Right lung (tissue), 5 donors: ENCODE results near the gene ANKRD23. TPM values are rescaled to one million over a fixed set of nuclear protein-coding genes. Genes with fewer than 3 reads are reported as not detected.
"Not testable (repeated sequence)": the region's sequence is repeated elsewhere in the genome, so short reads cannot be mapped to it uniquely, and the experiment has no call there.

Source experiments
- DNase-seq, 2 donors: peaks; one replicate each; pipeline ENCODE4 v3.0.0-alpha.2; 2013
- polyA plus RNA-seq, 5 donors: library from polyadenylated mRNA; unstranded; fragments of 120-200 nt; gene quantifications; one replicate each; pipeline versions ENCODE4 v1.2.1 to v1.2.3, GENCODE V29; 2013; ENCODE audit warnings: inconsistent platforms in 1 of 5, low replicate concordance in 1 of 5; ENCODE audit not compliant: insufficient read length in 5 of 5, insufficient read depth in 1 of 5

The ANKRD23 gene
- polyA plus RNA-seq, 5 donors: 4.0 to 9.6 (median 6.2) TPM

DNA sequence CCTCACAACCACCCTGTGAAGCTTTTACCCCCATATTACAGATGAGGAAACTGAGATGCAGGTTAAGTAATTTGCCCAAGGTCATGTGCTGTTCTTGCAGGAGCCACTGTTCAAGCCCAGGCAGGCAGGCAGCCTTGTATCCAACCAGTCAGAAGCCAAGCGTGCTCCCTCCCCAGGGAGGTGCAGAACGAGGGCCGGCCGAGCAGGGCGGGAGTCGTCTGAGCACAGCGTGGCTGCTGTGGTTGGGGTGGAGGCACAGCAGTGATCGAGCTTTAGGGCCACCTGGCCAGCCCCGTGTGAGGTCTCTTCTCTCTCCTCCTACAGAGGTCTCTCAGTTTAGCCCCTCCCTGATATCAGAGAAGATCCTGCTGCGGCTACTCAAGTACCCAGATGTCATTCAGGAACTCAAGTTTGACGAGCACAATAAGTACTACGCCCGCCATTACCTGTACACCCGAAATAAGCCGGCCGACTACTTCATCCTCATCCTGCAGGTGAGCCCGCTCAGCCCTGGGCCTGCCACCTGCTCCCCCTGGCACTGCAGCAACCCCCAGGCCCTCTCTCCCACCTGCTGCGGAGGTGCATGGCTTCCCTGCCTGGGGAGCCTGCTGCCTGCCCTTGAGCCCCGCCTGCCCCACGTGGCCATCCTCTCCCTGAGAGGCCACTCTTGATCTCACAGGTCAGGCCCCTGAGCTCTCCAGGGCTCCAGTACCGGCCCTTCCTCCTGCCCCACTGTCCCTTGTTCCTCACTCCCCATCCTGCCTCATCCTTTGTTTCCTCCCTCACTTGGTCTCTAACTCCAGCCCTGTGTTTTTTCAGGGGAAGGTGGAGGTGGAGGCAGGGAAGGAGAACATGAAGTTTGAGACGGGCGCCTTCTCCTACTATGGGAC, 44.8 kb downstream of the ANKRD23 start:
- DNase-seq: no peak

DNA sequence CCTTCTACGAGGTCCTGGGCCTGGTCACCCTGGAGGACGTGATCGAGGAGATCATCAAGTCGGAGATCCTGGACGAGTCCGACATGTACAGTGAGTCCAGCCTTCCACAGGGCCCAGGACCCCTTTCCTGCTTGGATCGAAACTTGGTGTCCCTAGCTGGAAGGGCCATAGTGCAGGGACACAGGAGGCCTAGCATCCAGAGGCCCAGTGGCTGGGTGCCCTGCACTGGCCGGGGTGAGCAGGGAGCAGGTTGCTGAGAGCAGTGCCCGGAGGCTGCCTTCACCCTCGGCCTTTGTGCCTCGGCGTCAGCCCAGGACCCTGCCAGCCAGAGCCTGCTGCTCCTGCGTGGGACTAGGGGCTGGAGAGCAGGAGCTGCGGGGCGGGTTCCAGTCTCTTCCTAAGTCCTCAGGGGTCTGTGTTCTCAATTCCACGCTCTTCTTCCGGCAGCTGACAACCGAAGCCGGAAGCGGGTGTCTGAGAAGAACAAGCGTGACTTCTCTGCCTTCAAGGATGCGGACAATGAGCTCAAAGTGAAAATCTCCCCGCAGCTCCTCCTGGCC, 46.7 kb downstream of the ANKRD23 start:
- DNase-seq: no peak

GRCh38 chr2:96796497-96796896, 47.3 kb downstream of the ANKRD23 start:
- DNase-seq: not testable (repeated sequence)

DNA sequence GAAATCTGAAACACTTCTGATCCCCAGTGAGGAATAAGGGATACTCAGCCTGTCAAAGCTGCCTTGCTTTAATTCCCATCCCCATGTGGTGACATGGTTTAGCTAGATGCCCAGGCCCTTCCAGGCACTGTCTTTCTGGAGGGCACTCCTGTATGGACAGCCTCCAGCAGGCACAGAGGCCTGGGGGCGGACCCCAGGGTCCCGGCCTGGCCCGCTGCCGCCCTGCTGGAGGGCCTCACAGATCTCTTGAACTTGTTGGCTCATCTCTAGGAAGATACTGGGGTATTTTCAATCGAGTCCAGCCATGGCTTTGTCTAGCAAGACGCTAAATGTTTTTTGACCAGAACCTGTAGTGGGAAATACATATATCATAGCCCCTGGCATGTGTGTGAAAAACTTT, 48.7 kb downstream of the ANKRD23 start:
- no peak for DNase-seq

DNA sequence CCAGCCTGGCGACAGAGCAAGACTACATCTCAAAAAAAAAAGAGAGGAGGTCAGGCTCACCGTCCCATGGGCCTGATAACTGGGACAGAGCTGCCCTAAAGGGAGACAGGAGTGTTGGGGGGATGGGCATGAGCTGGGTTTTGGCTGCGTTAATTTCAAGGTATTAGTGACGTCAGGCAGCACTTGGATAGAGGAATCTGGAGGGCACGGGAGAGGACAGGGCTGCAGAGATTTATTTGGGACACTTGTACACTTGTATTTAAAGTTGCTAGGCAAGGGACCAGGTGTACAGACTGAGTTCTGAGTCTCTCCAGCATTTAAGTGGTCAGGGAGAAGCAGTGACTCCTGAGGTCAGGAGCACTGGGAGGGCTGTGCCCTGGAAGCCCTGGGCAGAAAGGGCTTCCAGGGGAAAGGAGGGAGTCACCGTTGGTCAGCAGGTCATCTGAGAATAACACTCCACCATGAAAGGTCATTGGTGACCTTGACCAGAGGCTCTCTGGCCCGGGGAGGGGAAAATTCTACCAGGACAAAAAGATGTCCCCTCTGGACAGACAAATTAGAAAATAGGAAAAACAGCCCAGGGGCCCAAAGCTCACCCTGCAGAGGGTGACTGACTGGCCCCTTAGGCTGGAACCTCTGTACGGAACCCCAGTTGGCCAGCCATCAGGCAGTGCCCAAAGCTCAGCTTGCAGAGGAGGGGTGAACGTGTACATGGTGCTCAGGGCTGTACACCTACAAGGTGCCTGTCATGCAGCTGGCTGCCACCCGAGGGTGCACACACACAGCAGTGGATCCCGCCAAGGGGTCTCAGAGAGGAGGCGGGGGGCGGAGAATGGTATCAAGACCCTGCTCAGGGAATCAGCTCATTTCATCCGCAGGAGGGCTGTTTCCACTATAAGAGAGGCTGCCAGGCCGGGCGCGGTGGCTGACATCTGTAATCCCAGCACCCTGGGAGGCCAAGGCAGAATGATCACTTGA, 50.8 kb downstream of the ANKRD23 start:
- DNase-seq: no peak

DNA sequence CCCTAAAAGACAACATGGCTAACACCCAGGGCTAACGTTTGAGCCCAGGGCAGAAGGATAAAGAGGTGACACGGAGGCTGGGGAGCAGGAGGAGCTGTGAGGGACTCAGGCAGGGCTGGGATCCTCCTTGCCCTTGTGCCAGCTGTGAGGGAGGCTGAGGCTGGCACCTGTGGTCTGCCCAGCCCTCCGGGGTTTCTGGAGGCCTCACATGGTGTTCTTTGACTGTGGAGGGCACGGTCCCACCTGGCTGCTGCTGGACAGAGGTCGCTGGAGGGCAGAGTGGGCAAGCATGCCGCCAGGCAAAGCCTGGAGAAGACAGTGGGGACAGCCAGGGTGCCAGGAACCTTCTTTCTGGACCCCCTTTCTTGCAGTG, 54.6 kb downstream of the ANKRD23 start:
- no peak for DNase-seq

DNA sequence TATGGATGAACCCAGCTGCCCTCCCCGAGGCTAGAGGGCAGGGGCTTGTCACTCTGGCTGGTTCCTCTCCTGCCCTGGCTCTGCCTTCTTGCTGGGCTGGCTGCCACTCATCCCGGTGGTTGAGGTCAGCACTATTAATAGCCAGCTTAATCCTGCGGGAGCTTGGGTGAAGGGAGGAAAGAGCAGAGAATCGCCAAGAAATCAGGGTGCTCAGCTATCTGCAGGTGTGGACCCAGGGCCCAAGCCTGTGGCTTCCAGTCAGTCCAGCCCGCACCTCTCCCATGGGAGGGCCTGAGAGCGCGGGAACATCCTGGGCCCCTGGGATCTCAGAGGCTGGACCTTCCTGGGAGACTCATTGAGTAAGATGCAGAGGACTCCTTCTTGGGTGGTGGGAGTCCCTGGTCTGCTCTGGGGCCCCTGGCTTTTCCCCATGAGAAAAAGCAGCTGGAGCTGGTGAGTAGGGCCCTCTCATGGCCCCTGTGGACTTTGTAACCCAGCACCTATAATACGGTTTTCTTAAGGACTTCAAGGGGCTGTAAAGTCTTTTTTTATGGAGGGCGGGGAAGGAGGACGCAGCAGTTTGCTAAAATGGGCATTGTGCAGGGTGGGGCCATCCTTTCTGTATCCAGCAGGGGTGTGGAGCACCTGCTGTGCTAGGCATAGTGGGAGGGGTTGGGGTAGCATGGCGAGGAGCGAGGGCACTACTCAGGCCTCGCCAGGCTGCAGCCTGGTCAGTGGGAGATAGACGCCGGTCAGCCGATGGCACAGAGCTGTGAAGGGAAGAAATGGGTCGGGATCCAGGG, 55.2 kb downstream of the ANKRD23 start:
- no peak for DNase-seq

Other genes with a start within 250 kb of the ANKRD23 start
- gene KANSL3, start 205.7 kb downstream of the ANKRD23 start, polyA plus RNA-seq: 10 to 100 TPM; 49.9 to 59.6 (median 52.6) TPM
- 1 to 10 TPM in 1 of 5 donors, under 1 TPM in 4; 0.50 to 1.2 (median 0.87) TPM for gene FER1L5, start 201.3 kb downstream of the ANKRD23 start, polyA plus RNA-seq
- 10 to 100 TPM; 45.3 to 55.4 (median 46.7) TPM for gene LMAN2L, start 104.0 kb downstream of the ANKRD23 start, polyA plus RNA-seq
- 10 to 100 TPM; 12.4 to 19.0 (median 15.6) TPM for gene CNNM4, start 83.1 kb downstream of the ANKRD23 start, polyA plus RNA-seq
- 10 to 100 TPM; 26.7 to 37.9 (median 33.4) TPM for gene CNNM3, start 27.8 kb downstream of the ANKRD23 start, polyA plus RNA-seq
- 10 to 100 TPM in 2 of 5 donors, 1 to 10 TPM in 3; 7.6 to 10.4 (median 9.8) TPM for gene ANKRD39, start 14.0 kb upstream of the ANKRD23 start, polyA plus RNA-seq
- gene SEMA4C, start 26.1 kb upstream of the ANKRD23 start, polyA plus RNA-seq: 10 to 100 TPM; 38.3 to 58.6 (median 47.0) TPM
- gene FAM178B, start 142.6 kb upstream of the ANKRD23 start, polyA plus RNA-seq: 1 to 10 TPM in 1 of 5 donors, under 1 TPM in 4; 0.46 to 1.5 (median 0.57) TPM